Trophoblast cell (in vitro differentiated cells and primary cell): ENCODE data around the gene ENPP1.
"Not testable (repeated sequence)": the region's sequence is repeated elsewhere in the genome, so short reads cannot be mapped to it uniquely, and the experiment has no call there.

Experiments used
- DNase-seq, 2 donors: peaks; one replicate each; pipeline ENCODE4 v3.0.0-alpha.2; 2016
- H2AFZ ChIP-seq: 2 replicates; pipeline ENCODE4 v1.6.1; 2013; ENCODE audit warnings: low read length, moderate library complexity, mild to moderate bottlenecking; ENCODE audit not compliant: insufficient read depth, poor library complexity
- H2AK5ac ChIP-seq: 2 replicates; pipeline ENCODE4 v1.6.1; 2013; ENCODE audit warnings: mild to moderate bottlenecking, low read length
- H2BK120ac ChIP-seq: 2 replicates; pipeline ENCODE4 v1.6.1; 2013; ENCODE audit warnings: low read length, mild to moderate bottlenecking, moderate library complexity; ENCODE audit not compliant: insufficient read depth, poor library complexity
- H2BK12ac ChIP-seq: 2 replicates; pipeline ENCODE4 v1.6.1; 2013; ENCODE audit warnings: mild to moderate bottlenecking, low read length, moderate library complexity
- H2BK5ac ChIP-seq: 2 replicates; pipeline ENCODE4 v1.6.1; 2013; ENCODE audit warnings: low read length, low read depth, moderate library complexity, mild to moderate bottlenecking; ENCODE audit not compliant: poor library complexity
- H3K14ac ChIP-seq: 2 replicates; pipeline ENCODE4 v1.6.1; 2013; ENCODE audit warnings: mild to moderate bottlenecking, low read length
- H3K18ac ChIP-seq: 2 replicates; pipeline ENCODE4 v1.6.1; 2013; ENCODE audit warnings: mild to moderate bottlenecking, low read length
- H3K23ac ChIP-seq: 2 replicates; pipeline ENCODE4 v1.6.1; 2013; ENCODE audit warnings: low read length
- H3K27ac ChIP-seq: 2 replicates; pipeline ENCODE4 v1.5.1; 2013; ENCODE audit warnings: low read depth, mild to moderate bottlenecking, inconsistent platforms, low read length, moderate library complexity
- H3K27me3 ChIP-seq: 2 replicates; pipeline ENCODE4 v1.6.1; 2013; ENCODE audit warnings: inconsistent platforms, mild to moderate bottlenecking, low read length, moderate library complexity; ENCODE audit not compliant: insufficient read depth
- H3K36me3 ChIP-seq, 2 experiments: 1 replicate in 1 of 2; 2 replicates in 1 of 2; pipeline ENCODE4 v1.6.1; 2013; ENCODE audit warnings: low read length in 2 of 2, mild to moderate bottlenecking in 2 of 2, moderate library complexity in 1 of 2; ENCODE audit not compliant: insufficient read depth in 2 of 2, control insufficient read depth in 1 of 2
- H3K4ac ChIP-seq: 2 replicates; pipeline ENCODE4 v1.6.1; 2013; ENCODE audit warnings: low read depth, mild to moderate bottlenecking, low read length, moderate library complexity
- H3K4me1 ChIP-seq, 2 experiments: 1 replicate in 1 of 2; 2 replicates in 1 of 2; pipeline ENCODE4 v1.6.1; 2013; ENCODE audit warnings: low read length in 2 of 2, mild to moderate bottlenecking in 2 of 2, moderate library complexity in 1 of 2; ENCODE audit not compliant: insufficient read depth in 2 of 2, control insufficient read depth in 1 of 2
- H3K4me2 ChIP-seq: 2 replicates; pipeline ENCODE4 v1.6.1; 2013; ENCODE audit warnings: inconsistent platforms, mild to moderate bottlenecking, low read length, moderate library complexity
- H3K4me3 ChIP-seq: 2 replicates; pipeline ENCODE4 v1.5.1; 2013; ENCODE audit warnings: mild to moderate bottlenecking, low read depth, low read length, inconsistent platforms
- H3K79me1 ChIP-seq: one replicate; pipeline ENCODE4 v1.6.1; 2013; ENCODE audit warnings: low read length
- H3K79me2 ChIP-seq: 2 replicates; pipeline ENCODE4 v1.6.1; 2013; ENCODE audit warnings: low read length, mild to moderate bottlenecking; ENCODE audit not compliant: control insufficient read depth, insufficient read depth, poor library complexity
- H3K9ac ChIP-seq: 2 replicates; pipeline ENCODE4 v1.6.1; 2013; ENCODE audit warnings: mild to moderate bottlenecking, low read length
- H3K9me3 ChIP-seq: 2 replicates; pipeline ENCODE4 v1.6.1; 2013; ENCODE audit warnings: low read depth, mild to moderate bottlenecking, control low read depth, inconsistent platforms, low read length; ENCODE audit not compliant: insufficient read depth
- H4K12ac ChIP-seq: 2 replicates; pipeline ENCODE4 v1.6.1; 2013; ENCODE audit warnings: low read depth, mild to moderate bottlenecking, low read length, moderate library complexity
- H4K8ac ChIP-seq: 2 replicates; pipeline ENCODE4 v1.6.1; 2013; ENCODE audit warnings: low read depth, mild to moderate bottlenecking, low read length, moderate library complexity
- H4K91ac ChIP-seq: one replicate; pipeline ENCODE4 v1.6.1; 2013; ENCODE audit warnings: low read depth, mild to moderate bottlenecking, low read length, moderate library complexity
- WGBS: extraction: QIAGEN DNeasy Blood & Tissue Kit; methylation state at CpG from one replicate; pipeline ENCODE4 v1.1.7; 2013; ENCODE audit warnings: missing lambda C conversion rate; ENCODE audit not compliant: insufficient read length, insufficient coverage; ENCODE audit errors: extremely low coverage; 5-methylcytosine and 5-hydroxymethylcytosine counted together

The ENPP1 gene

DNA sequence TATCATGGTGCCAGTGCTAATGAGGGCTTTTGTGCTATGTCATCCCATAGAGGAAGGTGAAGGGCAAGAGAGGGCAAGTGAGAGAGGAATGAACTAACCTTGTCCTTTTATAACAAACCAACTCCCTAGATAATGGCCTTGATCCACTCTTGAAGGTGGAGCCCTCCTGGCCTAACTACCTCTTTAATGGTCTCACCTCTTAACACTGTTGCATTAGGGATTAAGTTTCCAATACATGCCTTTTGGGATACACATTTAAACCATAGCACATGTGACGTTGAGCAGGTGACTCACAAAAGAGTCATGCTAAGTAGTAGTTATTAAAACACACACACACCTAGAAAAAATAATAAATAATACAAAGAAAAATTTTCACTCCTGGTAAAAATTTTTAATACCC is 106.4 kb downstream of the ENPP1 start:
- Histone ChIP-seq H3K18ac (no peak overlapping the region), H3K27ac (no peak overlapping the region), H3K4me2 (no peak overlapping the region), H3K4me1 (no peaks in the 10 kb centered on the region), H4K12ac (no peak overlapping the region), H2AK5ac (no peak overlapping the region), H2BK120ac (no peak overlapping the region), H3K9ac (no peak overlapping the region), H3K4me3 (no peak overlapping the region), H3K14ac (no peak overlapping the region), H3K79me1 (no peaks in the 10 kb centered on the region), H2AFZ (no peak overlapping the region), H4K91ac (no peak overlapping the region), H3K23ac (no peak overlapping the region), H3K9me3 (no peaks in the 10 kb centered on the region), H2BK5ac (no peak overlapping the region), H2BK12ac (no peak overlapping the region), H3K79me2 (no peaks in the 10 kb centered on the region), H4K8ac (no peak overlapping the region), H3K4ac (no peak overlapping the region), H3K36me3 (no peaks in the 10 kb centered on the region), H3K27me3 (no peaks in the 10 kb centered on the region)
- no peak for DNase-seq
- WGBS, result no CpG with 5 or more reads among the region's 1 CpG

DNA sequence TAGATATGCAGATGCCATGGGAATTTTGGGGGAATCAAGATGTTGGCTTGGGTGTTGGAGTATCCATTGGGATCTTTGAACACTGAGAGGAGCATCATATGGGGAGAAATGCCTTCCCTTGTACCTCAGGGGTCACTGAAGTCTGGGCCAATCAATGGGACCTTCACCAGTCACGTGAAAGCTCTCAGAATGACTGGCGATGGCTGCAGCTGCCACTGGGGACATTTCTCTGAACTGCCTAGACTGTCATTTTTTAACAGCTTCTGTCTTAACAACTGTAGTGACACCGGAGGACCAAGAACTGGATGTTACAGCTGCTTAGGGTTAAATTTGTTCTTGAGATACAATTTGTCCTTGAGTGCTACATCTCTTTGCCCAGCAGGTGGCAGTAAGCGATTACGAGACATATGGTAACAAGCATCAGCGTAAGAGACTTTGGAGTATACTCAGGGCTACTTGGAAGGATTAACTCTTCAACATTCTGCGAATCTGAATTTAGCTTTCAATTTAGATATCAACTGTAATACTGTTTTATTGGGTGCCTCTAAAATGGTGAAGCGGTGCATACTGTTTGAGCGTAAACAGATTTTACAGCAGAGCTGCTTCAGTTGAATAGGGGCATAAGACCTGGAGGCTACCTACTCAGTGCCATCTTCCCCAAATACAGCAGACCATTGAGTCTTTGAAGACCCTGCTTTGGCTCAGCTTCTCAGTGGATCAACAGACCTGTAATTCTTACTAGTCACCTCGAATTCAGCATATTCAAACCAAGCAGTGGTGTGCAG is 107.3 kb downstream of the ENPP1 start:
- WGBS, result no CpG with 5 or more reads among the region's 10 CpGs
- Histone ChIP-seq H3K27ac (no peak overlapping the region), H3K4me3 (no peak overlapping the region), H3K9ac (no peak overlapping the region), H3K27me3 (no peaks in the 10 kb centered on the region), H3K18ac (no peak overlapping the region), H3K4ac (no peak overlapping the region), H3K9me3 (no peaks in the 10 kb centered on the region), H3K4me1 (no peaks in the 10 kb centered on the region), H4K8ac (no peak overlapping the region), H3K4me2 (no peak overlapping the region), H3K23ac (no peak overlapping the region), H4K91ac (no peak overlapping the region), H3K79me1 (no peaks in the 10 kb centered on the region), H3K14ac (no peak overlapping the region), H4K12ac (no peak overlapping the region), H2BK120ac (no peak overlapping the region), H2AFZ (no peak overlapping the region), H2BK12ac (no peak overlapping the region), H3K79me2 (no peaks in the 10 kb centered on the region), H3K36me3 (no peaks in the 10 kb centered on the region), H2BK5ac (no peak overlapping the region), H2AK5ac (no peak overlapping the region)
- DNase-seq, result peak; percentile 32 to 85

GRCh38 chr6:131916091-131916796 is 108.4 kb downstream of the ENPP1 start:
- not testable (repeated sequence) for H3K79me1 ChIP-seq, H3K4ac ChIP-seq, H3K27me3 ChIP-seq, H4K8ac ChIP-seq, H3K4me2 ChIP-seq, H3K79me2 ChIP-seq, H3K23ac ChIP-seq, DNase-seq, H3K18ac ChIP-seq, H3K4me1 ChIP-seq, H3K4me3 ChIP-seq, H3K27ac ChIP-seq, H2BK120ac ChIP-seq, H2AK5ac ChIP-seq, H3K9ac ChIP-seq, H4K12ac ChIP-seq, H4K91ac ChIP-seq, H3K9me3 ChIP-seq, H2BK12ac ChIP-seq, H3K36me3 ChIP-seq, H3K14ac ChIP-seq, H2BK5ac ChIP-seq, H2AFZ ChIP-seq
- WGBS, result no CpG with 5 or more reads among the region's 2 CpGs

- Histone ChIP-seq H2BK12ac (no peak overlapping the region), H3K23ac (no peak overlapping the region), H4K91ac (no peak overlapping the region), H3K4ac (no peak overlapping the region), H3K18ac (no peak overlapping the region), H4K8ac (no peak overlapping the region), H2AK5ac (no peak overlapping the region), H2BK120ac (no peak overlapping the region), H3K27ac (no peak overlapping the region), H3K4me3 (no peak overlapping the region), H3K14ac (no peak overlapping the region), H3K4me2 (no peak overlapping the region), H3K36me3 (no peaks in the 10 kb centered on the region), H3K9me3 (no peaks in the 10 kb centered on the region), H3K79me1 (no peaks in the 10 kb centered on the region), H2AFZ (no peak overlapping the region), H3K4me1 (no peaks in the 10 kb centered on the region), H3K79me2 (no peaks in the 10 kb centered on the region), H3K9ac (no peak overlapping the region), H3K27me3 (no peaks in the 10 kb centered on the region), H2BK5ac (no peak overlapping the region), H4K12ac (no peak overlapping the region)
- no peak for DNase-seq
- WGBS, result no CpG with 5 or more reads among the region's 2 CpGs
Observed at GRCh38 chr6:131916847-131917246, 109.0 kb downstream of the ENPP1 start.
